ENCODE data around the gene RAD17.
A peak's percentile ranks its signal among the peaks of the same experiment; 100 is the strongest.
"Not testable (repeated sequence)": the region's sequence is repeated elsewhere in the genome, so short reads cannot be mapped to it uniquely, and the experiment has no call there.

The RAD17 gene

GRCh38 chr5:69404659-69405330 is 35.2 kb downstream of the RAD17 start:
- DNase-seq: no peak

GRCh38 chr5:69414885-69415583 is 45.4 kb downstream of the RAD17 start, which contains the start of gene MARVELD2:
MARVELD2 (plus strand) TSS chr5:69415116; CDS start chr5:69419386, 4,270 bp downstream.
- DNase-seq: peak; percentile 97

- DNase-seq: no peak
Observed at GRCh38 chr5:69415584-69415958, 46.0 kb downstream of the RAD17 start.

- no peak for DNase-seq
Observed at GRCh38 chr5:69416180-69416579, 46.6 kb downstream of the RAD17 start.

GRCh38 chr5:69416699-69417098 is 47.1 kb downstream of the RAD17 start:
- DNase-seq: no peak

- DNase-seq: no peak
Observed at GRCh38 chr5:69418554-69418953, 48.9 kb downstream of the RAD17 start.

- DNase-seq: no peak
Observed at GRCh38 chr5:69431424-69432303, 62.0 kb downstream of the RAD17 start.

GRCh38 chr5:69432412-69433206 is 63.0 kb downstream of the RAD17 start:
- no peak for DNase-seq

- not testable (repeated sequence) for DNase-seq
Observed at GRCh38 chr5:69435276-69435884, 65.8 kb downstream of the RAD17 start.

GRCh38 chr5:69444127-69444754 is 74.6 kb downstream of the RAD17 start:
- DNase-seq: no peak

- no peak for DNase-seq
Observed at GRCh38 chr5:69449511-69449910, 79.9 kb downstream of the RAD17 start.

- DNase-seq: no peak
Observed at GRCh38 chr5:69450116-69450515, 80.5 kb downstream of the RAD17 start.

- not testable (repeated sequence) for DNase-seq
Observed at GRCh38 chr5:69450527-69450926, 80.9 kb downstream of the RAD17 start.

GRCh38 chr5:69451941-69452647 is 82.5 kb downstream of the RAD17 start:
- peak; percentile 42 for DNase-seq

GRCh38 chr5:69453487-69453886 is 83.9 kb downstream of the RAD17 start:
- not testable (repeated sequence) for DNase-seq

- DNase-seq: no peak
Observed at GRCh38 chr5:69454460-69455249, 85.0 kb downstream of the RAD17 start.

- not testable (repeated sequence) for DNase-seq
Observed at GRCh38 chr5:69455428-69455988, 85.9 kb downstream of the RAD17 start.

GRCh38 chr5:69462170-69462569 is 92.6 kb downstream of the RAD17 start:
- no peak for DNase-seq

Data from NCI-H2029 (cell line).